ENCODE data around the gene LILRB1.
"Not testable (repeated sequence)": the region's sequence is repeated elsewhere in the genome, so short reads cannot be mapped to it uniquely, and the experiment has no call there.

GRCh38 chr19:54624234-54624633 lies 6.0 kb upstream of the LILRB1 start:
- TF ChIP-seq POLR2AphosphoS5 (IDR thresholded peaks at IDR 0.05; ENCODE audit: borderline replicate concordance, low read depth, low read length); EZH2 (IDR thresholded peaks at IDR 0.05): not testable (repeated sequence)

Measured in SK-N-MC (cell line).